Thyroid gland (tissue), 4 donors: ENCODE results near the gene PDZD2. TPM values are rescaled to one million over a fixed set of nuclear protein-coding genes. Genes with fewer than 3 reads are reported as not detected.

Experiments used
- DNase-seq, 2 donors: peaks; one replicate each; pipeline ENCODE4 v3.0.0-alpha.2; 2019
- H3K27ac ChIP-seq, 3 donors: fragments of 200-600 bp; sonication (generic); 1 replicate in 2 of 3; 2 replicates in 1 of 3; pipeline ENCODE4 v1.5.1; 2016 to 2019; ENCODE audit warnings: mild to moderate bottlenecking in 1 of 3, moderate library complexity in 1 of 3
- H3K27me3 ChIP-seq: fragments of 200-600 bp; sonication (generic); one replicate; pipeline ENCODE4 v1.5.1; 2019
- H3K36me3 ChIP-seq, 2 donors: fragments of 200-600 bp; sonication (generic); one replicate each; pipeline ENCODE4 v1.5.1; 2016 to 2019
- H3K4me1 ChIP-seq, 2 donors: fragments of 200-600 bp; sonication (generic); one replicate each; pipeline ENCODE4 v1.5.1; 2017 to 2019
- H3K4me3 ChIP-seq, 3 donors: fragments of 200-600 bp; sonication (generic); replicated peaks in 1 of 3; 1 replicate in 2 of 3; 2 replicates in 1 of 3; pipeline ENCODE4 v1.5.1; 2016; ENCODE audit warnings: mild to moderate bottlenecking in 1 of 3
- H3K9me3 ChIP-seq: fragments of 200-600 bp; sonication (generic); one replicate; pipeline ENCODE4 v1.5.1; 2017
- POLR2A ChIP-seq, 2 donors: fragments of 450-650 bp; IDR thresholded peaks; one replicate each; pipeline ENCODE4 v1.6.1; 2017; ENCODE audit warnings: antibody characterized with exemption in 2 of 2, mild to moderate bottlenecking in 2 of 2, moderate library complexity in 1 of 2
- WGBS, 2 donors: methylation state at CpG; one replicate each; pipeline ENCODE4 v1.1.5; 2017; 5-methylcytosine and 5-hydroxymethylcytosine counted together
- intact Hi-C: fragments of 100-400 bp; cut with DNase I; formaldehyde crosslinking; loops from one replicate; pipeline ENCODE4 v1.15.1; 2023
- total RNA-seq, 4 donors: library from RNA; depleted of rRNA; stranded (reverse); fragments of >200 nt; gene quantifications; one replicate each; pipeline ENCODE4 v1.2.3, GENCODE V29; 2016
- TF ChIP-seq, protein P1 (sequence below), 6 experiments: fragments of 200-600 bp in 3 of 6; fragments of 450-650 bp in 3 of 6; sonication (generic) in 3 of 6; IDR thresholded peaks; one replicate each; pipeline ENCODE4 v1.5.1; 2016 to 2019; ENCODE audit warnings: antibody characterized with exemption in 6 of 6, mild to moderate bottlenecking in 2 of 6, inconsistent platforms in 1 of 6, moderate library complexity in 1 of 6

Gene PDZD2
- total RNA-seq, 4 donors from 2014 or later = 1.8 to 4.5 (median 3.9) TPM

DNA sequence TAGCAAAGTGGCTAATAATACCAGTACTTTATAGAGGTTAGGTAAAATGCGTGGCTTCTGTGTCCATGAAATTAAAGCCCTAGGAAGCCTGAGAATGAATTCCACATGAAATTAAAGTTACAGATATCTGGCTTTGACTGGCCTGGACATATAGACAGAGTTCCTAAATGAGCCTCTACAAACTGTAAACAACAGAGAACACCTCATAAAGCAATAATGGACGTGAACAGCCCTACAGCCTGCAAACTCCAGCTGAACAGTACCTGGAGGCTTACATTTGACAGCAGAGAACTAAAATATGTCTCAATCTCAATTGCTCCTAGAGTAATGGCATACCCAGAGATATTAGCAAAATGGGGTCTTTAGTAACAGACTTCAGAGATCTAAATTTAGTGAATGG is 506.4 kb downstream of the PDZD2 start:
- H3K4me1 ChIP-seq = peaks cover 36 to 41% of the 10 kb centered on the region in 2 donors
- TF ChIP-seq, protein P1, sequence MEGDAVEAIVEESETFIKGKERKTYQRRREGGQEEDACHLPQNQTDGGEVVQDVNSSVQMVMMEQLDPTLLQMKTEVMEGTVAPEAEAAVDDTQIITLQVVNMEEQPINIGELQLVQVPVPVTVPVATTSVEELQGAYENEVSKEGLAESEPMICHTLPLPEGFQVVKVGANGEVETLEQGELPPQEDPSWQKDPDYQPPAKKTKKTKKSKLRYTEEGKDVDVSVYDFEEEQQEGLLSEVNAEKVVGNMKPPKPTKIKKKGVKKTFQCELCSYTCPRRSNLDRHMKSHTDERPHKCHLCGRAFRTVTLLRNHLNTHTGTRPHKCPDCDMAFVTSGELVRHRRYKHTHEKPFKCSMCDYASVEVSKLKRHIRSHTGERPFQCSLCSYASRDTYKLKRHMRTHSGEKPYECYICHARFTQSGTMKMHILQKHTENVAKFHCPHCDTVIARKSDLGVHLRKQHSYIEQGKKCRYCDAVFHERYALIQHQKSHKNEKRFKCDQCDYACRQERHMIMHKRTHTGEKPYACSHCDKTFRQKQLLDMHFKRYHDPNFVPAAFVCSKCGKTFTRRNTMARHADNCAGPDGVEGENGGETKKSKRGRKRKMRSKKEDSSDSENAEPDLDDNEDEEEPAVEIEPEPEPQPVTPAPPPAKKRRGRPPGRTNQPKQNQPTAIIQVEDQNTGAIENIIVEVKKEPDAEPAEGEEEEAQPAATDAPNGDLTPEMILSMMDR (IDR thresholded peaks at IDR 0.05) = no peak
- no peak for TF ChIP-seq POLR2A (IDR thresholded peaks at IDR 0.05)
- DNase-seq = no peak
- H3K36me3 ChIP-seq = no peaks in the 10 kb centered on the region
- intact Hi-C loops = no loop called here
- H3K27ac ChIP-seq = no peak overlapping the region
- H3K4me3 ChIP-seq = no peak overlapping the region
- no peaks in the 10 kb centered on the region for H3K9me3 ChIP-seq
- 82 to 94% methylated on average over 2 of the region's 2 CpGs for WGBS, 2 donors
- no peaks in the 10 kb centered on the region for H3K27me3 ChIP-seq

DNA sequence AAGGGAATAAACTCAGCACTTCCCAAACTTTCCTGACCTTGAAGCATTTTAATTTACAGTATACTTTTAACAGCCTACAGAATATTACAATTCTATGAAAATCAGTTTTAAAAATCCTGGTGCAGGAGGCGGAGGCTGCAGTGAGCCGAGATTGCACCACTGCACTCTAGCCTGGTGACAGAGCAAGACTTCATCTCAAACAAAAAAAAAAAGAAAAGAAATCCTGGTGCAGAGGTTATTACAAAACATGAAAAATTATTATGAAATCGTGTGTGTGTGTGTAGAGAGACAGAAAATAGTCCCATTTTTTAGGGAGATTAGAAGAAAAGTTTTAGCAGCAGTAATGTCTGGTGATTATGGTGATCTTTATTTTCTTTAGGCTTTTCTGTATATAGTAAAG is 508.3 kb downstream of the PDZD2 start:
- 80 to 81% methylated on average over 3 of the region's 3 CpGs for WGBS, 2 donors
- Histone ChIP-seq H3K36me3 (no peaks in the 10 kb centered on the region), H3K9me3 (no peaks in the 10 kb centered on the region), H3K4me3 (no peak overlapping the region), H3K4me1 (peaks cover 36 to 45% of the 10 kb centered on the region in 2 donors), H3K27me3 (no peaks in the 10 kb centered on the region), H3K27ac (no peak overlapping the region)
- no peak for DNase-seq
- intact Hi-C loops = no loop called here
- no peak for TF ChIP-seq POLR2A (IDR thresholded peaks at IDR 0.05)
- TF ChIP-seq, protein P1 (IDR thresholded peaks at IDR 0.05) = no peak

DNA sequence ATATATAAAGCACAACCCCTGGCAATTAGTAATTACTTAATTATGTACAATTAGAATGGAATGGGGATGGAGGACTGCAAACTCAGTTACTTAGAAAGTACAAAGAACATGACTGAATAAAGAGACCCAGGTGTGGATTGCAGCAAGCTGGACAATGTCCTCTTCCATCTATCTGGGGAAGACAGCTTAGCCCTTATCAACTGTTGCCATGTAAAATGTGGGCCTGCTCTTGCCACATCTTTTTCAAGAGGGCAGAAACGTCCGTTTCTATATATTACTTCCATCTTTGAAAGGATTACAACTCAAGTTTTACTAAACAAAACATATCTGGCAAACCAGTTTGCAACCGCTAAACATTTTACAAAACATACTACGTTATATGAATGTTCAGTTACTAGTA is 509.0 kb downstream of the PDZD2 start:
- Histone ChIP-seq H3K27me3 (no peaks in the 10 kb centered on the region), H3K4me1 (peaks cover 39 to 48% of the 10 kb centered on the region in 2 donors), H3K9me3 (no peaks in the 10 kb centered on the region), H3K27ac (no peak overlapping the region), H3K4me3 (no peak overlapping the region), H3K36me3 (no peaks in the 10 kb centered on the region)
- DNase-seq = no peak
- TF ChIP-seq, protein P1 (IDR thresholded peaks at IDR 0.05) = no peak
- no peak for TF ChIP-seq POLR2A (IDR thresholded peaks at IDR 0.05)
- 91 to 92% methylated on average over 4 of the region's 4 CpGs for WGBS, 2 donors
- intact Hi-C loops = no loop called here

DNA sequence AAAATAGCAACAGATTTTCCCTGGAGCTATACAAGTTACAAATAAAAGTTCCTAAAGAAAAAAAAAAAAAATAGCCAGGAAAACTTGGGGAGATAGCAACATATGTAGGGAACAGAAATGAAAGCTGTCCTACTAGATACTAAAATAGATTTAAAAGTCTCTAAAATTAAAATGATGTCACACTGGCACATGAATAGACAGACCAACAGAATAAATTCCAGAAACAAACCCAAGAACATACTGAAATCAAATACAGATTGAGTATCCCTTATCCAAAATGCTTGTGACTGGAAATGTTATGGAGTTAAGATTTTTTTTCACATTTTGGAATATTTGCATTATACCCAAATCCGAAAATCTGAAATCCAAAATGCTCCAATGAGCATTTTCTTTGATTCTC is 511.4 kb downstream of the PDZD2 start:
- Histone ChIP-seq H3K27ac (no peak overlapping the region), H3K4me1 (peaks cover 34 to 44% of the 10 kb centered on the region in 2 donors), H3K4me3 (no peak overlapping the region), H3K9me3 (no peaks in the 10 kb centered on the region), H3K36me3 (no peaks in the 10 kb centered on the region), H3K27me3 (no peaks in the 10 kb centered on the region)
- intact Hi-C loops = no loop called here
- TF ChIP-seq, protein P1 (IDR thresholded peaks at IDR 0.05) = no peak
- no peak for DNase-seq
- 92 to 95% methylated on average over 1 of the region's 1 CpG for WGBS, 2 donors

DNA sequence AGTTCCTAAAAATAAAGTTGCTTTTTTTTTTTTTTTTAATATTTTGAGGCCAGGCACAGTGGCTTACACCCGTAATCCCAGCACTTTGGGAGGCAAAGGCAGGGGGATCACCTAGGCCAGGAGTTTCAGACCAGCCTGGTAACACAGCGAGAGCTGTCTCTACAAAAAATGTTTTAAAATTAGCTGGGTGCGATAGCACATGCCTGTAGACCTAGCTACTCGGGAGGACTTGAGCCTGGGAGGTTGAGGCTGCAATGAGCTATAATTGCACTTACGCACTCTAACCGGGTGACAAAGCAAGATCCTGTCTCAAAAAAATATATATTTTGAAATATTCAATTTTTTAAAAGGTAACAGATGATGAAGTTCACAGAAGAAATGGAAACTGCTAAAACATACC is 512.3 kb downstream of the PDZD2 start:
- H3K27ac ChIP-seq = no peak overlapping the region
- no peaks in the 10 kb centered on the region for H3K27me3 ChIP-seq
- 89 to 96% methylated on average over 6 of the region's 6 CpGs for WGBS, 2 donors
- intact Hi-C loops = no loop called here
- peaks cover 30 to 35% of the 10 kb centered on the region in 2 donors for H3K4me1 ChIP-seq
- no peaks in the 10 kb centered on the region for H3K9me3 ChIP-seq
- no peaks in the 10 kb centered on the region for H3K36me3 ChIP-seq
- TF ChIP-seq, protein P1 (IDR thresholded peaks at IDR 0.05) = no peak
- TF ChIP-seq POLR2A (IDR thresholded peaks at IDR 0.05) = no peak
- no peak for DNase-seq
- H3K4me3 ChIP-seq = no peak overlapping the region
